Forelimb muscle (tissue), 1 donor: ENCODE measurements around the gene CBX2. TPM values are rescaled to one million over a fixed set of nuclear protein-coding genes. Genes with fewer than 3 reads are reported as not detected.
"Not testable (repeated sequence)": the region's sequence is repeated elsewhere in the genome, so short reads cannot be mapped to it uniquely, and the experiment has no call there.

Source experiments
- DNase-seq: peaks from one replicate; pipeline ENCODE4 v3.0.0-alpha.2; 2013; ENCODE audit warnings: low read depth
- polyA plus RNA-seq: library from polyadenylated mRNA; unstranded; fragments of 120-200 nt; gene quantifications from one replicate; pipeline ENCODE4 v1.2.1, GENCODE V29; 2013; ENCODE audit not compliant: insufficient read length

The CBX2 gene
- polyA plus RNA-seq, 1 donor = 9.0 TPM

DNA sequence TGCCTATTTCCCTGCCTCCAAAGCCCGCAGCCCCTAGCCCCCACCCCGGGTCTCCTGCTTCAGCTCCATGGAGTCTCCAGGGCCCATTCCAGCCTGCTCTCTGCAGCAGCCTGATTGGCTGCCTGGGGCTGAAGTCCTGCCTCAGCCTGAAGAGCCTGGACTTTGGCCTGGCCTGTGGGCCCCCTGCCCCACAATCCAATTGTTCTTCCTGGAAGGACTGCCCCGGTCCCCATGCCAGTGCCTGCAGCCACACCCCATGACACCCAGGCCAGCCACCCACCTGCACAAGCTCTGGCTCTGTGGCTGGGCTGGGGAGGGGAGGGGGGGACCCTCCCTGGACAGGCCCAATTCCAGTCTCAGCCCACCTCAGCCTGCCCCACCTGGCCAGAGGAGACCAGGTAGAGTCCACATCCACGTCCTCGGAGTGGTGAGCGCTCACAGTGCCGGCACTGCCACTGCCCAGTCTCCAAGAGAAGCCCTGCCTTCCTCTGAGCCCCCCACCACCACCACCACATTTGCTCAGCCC is 34.9 kb upstream of the CBX2 start:
- no peak for DNase-seq

GRCh38 chr17:79743614-79744013 is 34.3 kb upstream of the CBX2 start:
- DNase-seq = no peak

DNA sequence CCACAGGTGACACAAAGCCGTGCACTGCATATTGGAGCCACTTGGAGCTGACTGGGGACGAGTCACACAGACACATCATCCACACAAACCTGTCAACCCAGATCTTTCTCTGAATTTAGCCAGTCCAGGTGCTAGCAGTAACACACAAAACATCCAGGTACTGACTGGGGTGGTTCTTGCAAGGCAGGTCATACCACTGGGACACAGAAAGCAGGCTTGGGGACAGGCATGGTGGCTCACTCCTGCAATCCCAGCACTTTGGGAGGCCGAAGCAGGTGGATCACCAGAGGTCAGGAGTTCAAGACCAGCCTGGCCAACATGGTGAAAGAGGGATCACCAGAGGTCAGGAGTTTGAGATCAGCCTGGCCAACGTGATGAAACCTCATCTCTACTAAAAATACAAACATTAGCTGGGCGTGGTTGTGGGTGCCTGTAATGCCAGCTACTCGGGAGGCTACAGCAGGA is 32.3 kb upstream of the CBX2 start:
- no peak for DNase-seq

DNA sequence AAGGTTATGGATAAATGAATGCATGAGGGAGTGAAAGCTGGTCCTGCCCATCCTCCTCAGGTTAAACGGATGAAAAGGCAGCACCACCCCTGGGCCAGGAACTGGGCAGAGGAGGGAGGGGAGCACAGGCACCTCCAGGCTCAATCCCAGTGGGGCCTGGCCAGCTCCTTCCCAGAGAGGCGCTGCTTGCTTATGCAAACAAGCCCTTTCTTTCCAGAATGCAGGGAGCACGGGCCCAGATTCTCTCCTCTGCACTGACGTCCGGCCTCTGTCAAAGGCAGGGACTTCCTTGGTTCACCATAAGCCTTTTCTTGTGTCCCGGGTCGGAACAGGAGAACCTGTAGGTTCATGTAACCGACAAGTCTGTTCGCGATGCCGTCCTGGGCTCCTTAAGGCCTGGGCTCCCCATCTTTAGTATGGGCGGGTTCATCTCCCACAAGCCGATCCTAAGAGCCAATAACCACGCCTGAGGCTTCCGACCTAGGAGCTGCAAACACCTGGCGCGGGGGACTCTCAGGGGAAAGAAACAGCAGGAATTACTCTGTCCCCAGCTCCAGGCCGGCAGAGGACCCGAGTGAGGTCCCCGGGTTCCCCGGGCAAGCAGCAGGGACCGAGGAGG is 30.9 kb upstream of the CBX2 start:
- DNase-seq = no peak

DNA sequence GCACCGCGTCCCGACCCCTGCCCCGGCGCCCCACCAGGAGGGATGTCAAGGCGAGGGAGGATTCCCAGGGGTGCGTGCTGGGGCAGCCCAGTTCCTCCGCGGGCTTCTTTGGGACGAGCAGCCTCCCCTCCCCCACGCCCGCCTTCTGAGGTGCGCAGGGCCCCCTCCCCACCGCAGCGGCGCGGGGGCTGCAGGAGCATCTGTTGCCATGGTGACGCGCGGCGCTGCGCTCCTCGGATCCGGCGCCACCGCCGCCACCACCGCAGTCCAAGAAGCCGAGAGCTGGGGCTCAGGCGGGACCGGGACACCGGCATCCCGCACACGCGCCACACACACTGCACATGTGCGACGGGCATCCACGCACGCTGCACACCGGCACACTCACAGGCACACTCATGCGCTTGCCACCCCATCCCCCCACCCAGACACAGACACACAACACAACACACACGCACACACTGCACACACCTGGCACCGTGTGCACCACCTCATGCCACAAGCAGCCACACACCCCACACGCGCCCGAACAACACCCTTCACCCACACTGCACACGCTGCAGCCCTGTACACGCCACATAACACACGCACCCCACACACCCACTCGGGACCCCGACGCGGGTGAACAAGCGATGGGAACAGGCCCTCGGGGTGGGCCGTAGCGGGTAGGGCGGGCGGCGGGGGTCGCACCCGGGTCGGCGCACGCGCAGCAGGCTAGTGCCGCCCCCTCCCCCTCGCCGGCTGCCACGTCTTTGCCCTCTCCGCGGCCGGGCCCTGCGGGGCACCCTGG is 30.2 kb upstream of the CBX2 start:
- no peak for DNase-seq

DNA sequence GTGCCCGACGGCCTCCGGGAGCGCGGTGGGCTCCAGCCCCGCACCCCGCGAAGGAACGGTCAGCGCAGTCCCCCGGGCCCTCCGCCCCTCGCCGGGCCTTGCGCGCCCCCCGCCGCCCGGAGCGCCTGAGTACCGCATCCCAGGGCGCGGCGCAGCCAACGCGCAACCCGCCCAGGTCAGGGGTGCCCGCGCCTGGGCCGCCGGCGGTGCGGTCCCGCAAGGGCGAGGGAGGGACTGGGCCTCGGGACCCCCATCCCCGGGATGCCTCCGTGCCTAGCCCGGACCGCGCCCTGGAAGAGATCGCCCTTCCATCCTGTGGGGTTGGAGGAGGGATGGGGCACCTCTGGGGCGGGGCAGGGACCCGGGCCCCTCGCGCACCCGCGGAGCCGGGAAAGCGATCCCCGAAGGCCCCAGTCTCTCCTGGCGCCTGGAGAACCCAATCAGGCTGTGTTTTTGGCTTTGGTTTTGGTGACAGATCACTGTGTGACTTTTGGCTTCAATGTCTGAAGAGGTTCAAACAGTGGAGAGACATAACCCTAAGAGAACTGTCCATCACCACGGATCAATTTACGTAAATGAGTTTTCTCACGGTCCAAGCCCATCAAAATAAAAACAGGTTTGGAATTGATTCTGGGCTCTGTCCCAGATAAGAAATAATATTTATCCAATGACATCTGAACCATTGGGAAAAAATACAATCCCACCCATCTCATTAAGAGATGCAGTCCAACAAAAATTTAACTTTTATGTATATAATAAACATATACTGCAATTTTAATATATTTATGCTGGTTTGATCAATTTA is 29.5 kb upstream of the CBX2 start:
- DNase-seq = no peak

GRCh38 chr17:79749156-79749815 is 28.7 kb upstream of the CBX2 start:
- no peak for DNase-seq

DNA sequence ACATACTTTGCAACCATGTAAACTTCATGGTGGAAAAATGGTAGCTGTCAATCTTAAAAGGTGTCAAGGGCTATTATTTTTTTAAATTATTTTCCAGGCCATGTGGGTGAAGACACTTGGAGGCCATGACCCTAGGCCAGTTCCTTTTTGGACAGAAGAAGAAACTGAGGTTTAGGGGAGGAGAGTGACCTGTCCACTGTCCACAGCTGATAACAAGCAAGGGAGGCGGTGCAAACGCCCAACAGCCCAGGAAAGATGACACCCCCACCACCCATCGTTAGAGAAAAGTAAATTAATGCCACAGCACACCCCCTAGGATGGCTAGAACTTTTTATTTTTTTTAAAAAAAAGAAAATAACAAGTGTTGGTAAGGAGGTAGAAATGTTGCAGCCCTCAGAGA is 28.0 kb upstream of the CBX2 start:
- DNase-seq = no peak

DNA sequence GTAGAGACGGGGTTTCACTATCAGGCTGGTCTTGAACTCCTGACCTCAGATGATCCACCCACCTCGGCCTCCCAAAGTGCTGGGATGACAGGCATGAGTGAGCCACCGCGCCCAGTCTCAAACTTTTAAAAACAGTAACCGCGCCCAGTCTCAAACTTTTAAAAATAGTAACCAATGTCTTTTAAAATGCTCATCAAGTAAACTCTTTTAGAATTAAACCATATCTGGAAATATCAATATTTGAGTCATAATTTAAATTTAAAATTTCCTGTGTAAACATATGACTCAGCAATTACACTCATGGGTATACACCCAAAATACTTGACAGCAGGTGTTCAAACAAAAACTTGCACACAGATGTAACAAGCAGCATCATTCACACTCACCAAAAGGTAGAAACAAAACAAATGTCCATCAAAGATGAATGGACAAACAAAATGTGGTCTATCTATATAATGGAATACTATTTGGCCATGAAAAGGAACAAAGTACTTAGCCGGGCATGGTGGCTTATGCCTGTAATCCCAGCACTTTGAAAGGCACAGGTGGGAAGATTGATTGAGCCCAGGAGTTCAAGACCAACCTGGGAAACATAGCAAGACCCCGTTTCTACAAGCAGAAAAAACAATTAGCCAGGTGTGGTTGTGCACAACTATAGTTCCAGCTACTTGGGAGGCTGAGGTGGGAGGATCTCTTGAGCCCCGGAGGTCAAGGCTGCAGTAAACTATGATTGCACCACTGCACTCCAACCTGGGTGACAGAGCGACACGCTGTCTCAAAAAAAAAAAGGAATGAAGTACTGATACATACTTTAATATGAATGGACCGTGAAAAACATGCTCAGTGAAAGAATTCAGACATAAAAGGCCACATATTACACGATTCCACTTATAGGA is 27.1 kb upstream of the CBX2 start:
- no peak for DNase-seq

- DNase-seq = no peak
Measured at GRCh38 chr17:79752175-79752574, 25.8 kb upstream of the CBX2 start.

DNA sequence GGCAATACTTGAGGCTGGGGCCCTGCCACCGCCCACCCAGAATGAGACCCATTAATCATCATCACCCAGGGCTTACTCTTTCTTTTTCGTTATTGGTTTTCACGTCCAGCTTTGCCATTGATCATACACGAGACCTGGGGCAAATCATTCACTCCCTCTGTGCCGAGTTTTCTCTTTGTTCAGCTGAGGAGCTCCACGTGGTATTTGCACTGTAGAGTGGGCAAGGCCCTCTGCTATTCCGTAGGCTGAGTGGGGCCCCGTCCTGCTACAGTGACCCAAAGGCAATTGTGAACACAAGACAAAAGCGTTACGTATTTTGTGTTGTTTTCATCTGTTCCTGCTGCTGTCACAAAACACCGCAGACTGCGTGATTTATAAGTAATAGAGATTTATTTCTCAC is 23.6 kb upstream of the CBX2 start:
- DNase-seq = no peak

- not testable (repeated sequence) for DNase-seq
Measured at GRCh38 chr17:79754903-79755302, 23.0 kb upstream of the CBX2 start.

DNA sequence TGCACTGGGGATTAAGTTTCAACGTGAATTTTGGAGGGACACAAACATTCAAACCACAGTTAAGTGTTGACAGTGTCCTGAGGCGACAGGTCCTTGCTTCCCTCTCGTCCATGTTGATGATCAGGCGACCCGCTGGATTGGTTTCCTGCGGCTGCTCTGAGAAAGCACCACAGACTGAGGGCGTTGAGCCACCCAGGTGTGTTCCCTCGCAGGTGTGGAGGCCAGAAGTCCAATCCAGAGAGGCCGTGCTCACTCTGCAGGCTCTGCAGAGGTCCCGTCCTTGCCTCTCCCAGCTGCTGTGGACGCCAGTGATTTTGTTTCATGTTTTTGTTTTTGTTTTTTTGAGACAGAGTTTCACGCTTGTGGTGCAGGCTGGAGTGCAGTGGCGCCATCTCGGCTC is 22.4 kb upstream of the CBX2 start:
- DNase-seq = no peak

GRCh38 chr17:79757140-79757745 is 20.7 kb upstream of the CBX2 start:
- no peak for DNase-seq

- DNase-seq = no peak
Measured at GRCh38 chr17:79758271-79758670, 19.7 kb upstream of the CBX2 start.

- no peak for DNase-seq
Measured at GRCh38 chr17:79760197-79760906, 17.6 kb upstream of the CBX2 start.

GRCh38 chr17:79761894-79762589 is 15.9 kb upstream of the CBX2 start:
- no peak for DNase-seq

- no peak for DNase-seq
Measured at GRCh38 chr17:79765708-79766107, 12.2 kb upstream of the CBX2 start.
